GM19463 (cell line): ENCODE data around the gene IRF7.

Experiments used
- ATAC-seq: cut with Tn5 transposase; IDR thresholded peaks from one replicate; pipeline ENCODE4 v1.9.1; 2021; ENCODE audit warnings: mild to moderate bottlenecking, moderate library complexity; ENCODE audit not compliant: unreplicated experiment

IRF7 gene

GRCh38 chr11:641806-642370 lies 26.1 kb upstream of the IRF7 start:
- no peak for ATAC-seq

- ATAC-seq = no peak
Observed at GRCh38 chr11:640021-640706, 24.4 kb upstream of the IRF7 start.

- no peak for ATAC-seq
Observed at GRCh38 chr11:639332-639955, 23.7 kb upstream of the IRF7 start.

- ATAC-seq = no peak
Observed at GRCh38 chr11:638631-639331, 23.0 kb upstream of the IRF7 start.

- ATAC-seq = no peak
Observed at GRCh38 chr11:637593-638521, 22.1 kb upstream of the IRF7 start.

- no peak for ATAC-seq
Observed at GRCh38 chr11:637333-637592, 21.5 kb upstream of the IRF7 start.

GRCh38 chr11:636511-637332 lies 21.0 kb upstream of the IRF7 start, which contains the start of gene DRD4:
Gene DRD4 (plus strand): TSS chr11:637269. CDS start chr11:637305, 36 bp downstream.
- no peak for ATAC-seq

GRCh38 chr11:635945-636510 lies 20.3 kb upstream of the IRF7 start:
- ATAC-seq = no peak

- no peak for ATAC-seq
Observed at GRCh38 chr11:630871-631270, 15.1 kb upstream of the IRF7 start.

GRCh38 chr11:629237-629583 lies 13.5 kb upstream of the IRF7 start:
- ATAC-seq = no peak

- no peak for ATAC-seq
Observed at GRCh38 chr11:628056-628455, 12.3 kb upstream of the IRF7 start.

GRCh38 chr11:627308-627576 lies 11.5 kb upstream of the IRF7 start:
- ATAC-seq = no peak

GRCh38 chr11:626475-627307 lies 10.9 kb upstream of the IRF7 start, which contains the start of gene SCT:
Gene SCT (minus strand): TSS chr11:627181. CDS start chr11:627143, 38 bp downstream.
- ATAC-seq = no peak

GRCh38 chr11:625636-626268 lies 10.0 kb upstream of the IRF7 start:
- no peak for ATAC-seq

- ATAC-seq = no peak
Observed at GRCh38 chr11:624705-625635, 9.2 kb upstream of the IRF7 start, which contains the start of gene CDHR5. Gene CDHR5 (minus strand): TSS chr11:624955. CDS start chr11:624902, 53 bp downstream.

- ATAC-seq = no peak
Observed at GRCh38 chr11:623999-624704, 8.4 kb upstream of the IRF7 start.

- ATAC-seq = no peak
Observed at GRCh38 chr11:623349-623869, 7.7 kb upstream of the IRF7 start.
